ENCODE data around the gene WBP1.

DNA sequence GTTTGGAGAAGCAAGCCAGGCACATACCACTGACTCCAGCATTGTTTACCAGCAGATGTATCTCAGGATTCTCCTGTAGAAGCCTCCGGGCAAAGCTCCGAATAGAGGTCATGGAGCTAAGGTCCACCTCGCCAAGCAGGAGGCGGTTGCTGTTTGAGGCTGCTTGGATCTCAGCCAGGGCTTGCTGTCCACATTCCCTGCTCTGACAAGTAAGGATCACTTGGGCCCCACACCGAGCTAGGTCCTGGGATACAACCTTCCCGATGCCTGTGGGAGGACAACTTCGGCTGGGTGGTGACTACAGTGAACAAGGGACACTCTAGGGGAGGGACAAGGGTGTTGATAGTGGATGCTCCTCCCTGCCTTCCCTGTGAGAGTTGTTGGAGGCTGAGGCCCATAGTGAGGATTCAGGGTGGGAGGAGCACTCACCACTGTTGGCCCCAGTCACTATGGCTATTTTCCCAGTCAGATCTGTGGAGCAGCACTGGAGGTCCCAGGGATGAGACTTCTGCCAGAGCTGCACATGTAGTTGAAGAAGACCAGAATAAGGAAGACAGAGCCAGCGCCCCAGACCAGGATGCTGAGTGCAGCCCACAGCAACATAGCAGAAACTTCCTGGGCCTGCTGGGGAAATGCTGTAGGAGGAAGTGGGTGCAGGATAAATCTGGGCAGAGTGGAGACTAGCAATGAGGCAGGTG is 45.1 kb upstream of the WBP1 start:
- TF ChIP-seq, protein P1, sequence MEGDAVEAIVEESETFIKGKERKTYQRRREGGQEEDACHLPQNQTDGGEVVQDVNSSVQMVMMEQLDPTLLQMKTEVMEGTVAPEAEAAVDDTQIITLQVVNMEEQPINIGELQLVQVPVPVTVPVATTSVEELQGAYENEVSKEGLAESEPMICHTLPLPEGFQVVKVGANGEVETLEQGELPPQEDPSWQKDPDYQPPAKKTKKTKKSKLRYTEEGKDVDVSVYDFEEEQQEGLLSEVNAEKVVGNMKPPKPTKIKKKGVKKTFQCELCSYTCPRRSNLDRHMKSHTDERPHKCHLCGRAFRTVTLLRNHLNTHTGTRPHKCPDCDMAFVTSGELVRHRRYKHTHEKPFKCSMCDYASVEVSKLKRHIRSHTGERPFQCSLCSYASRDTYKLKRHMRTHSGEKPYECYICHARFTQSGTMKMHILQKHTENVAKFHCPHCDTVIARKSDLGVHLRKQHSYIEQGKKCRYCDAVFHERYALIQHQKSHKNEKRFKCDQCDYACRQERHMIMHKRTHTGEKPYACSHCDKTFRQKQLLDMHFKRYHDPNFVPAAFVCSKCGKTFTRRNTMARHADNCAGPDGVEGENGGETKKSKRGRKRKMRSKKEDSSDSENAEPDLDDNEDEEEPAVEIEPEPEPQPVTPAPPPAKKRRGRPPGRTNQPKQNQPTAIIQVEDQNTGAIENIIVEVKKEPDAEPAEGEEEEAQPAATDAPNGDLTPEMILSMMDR (IDR thresholded peaks at IDR 0.05), result no peak
- TF ChIP-seq MLX (CRISPR knock-in tag; IDR thresholded peaks at IDR 0.05), result no peak
